A172 (cell line): ENCODE results near the gene PPP3CA. TPM values are rescaled to one million over a fixed set of nuclear protein-coding genes. Genes with fewer than 3 reads are reported as not detected.
"Not testable (repeated sequence)": the region's sequence is repeated elsewhere in the genome, so short reads cannot be mapped to it uniquely, and the experiment has no call there.

ENCODE experiments used
- DNase-seq: peaks from one replicate; pipeline ENCODE4 v3.0.0-alpha.2; 2015; ENCODE audit warnings: low spot score
- total RNA-seq: library from RNA; depleted of rRNA; stranded (reverse); fragments of >200 nt; shearing (Covaris generic); gene quantifications from 2 replicates; pipeline ENCODE4 v1.2.3, GENCODE V29; 2014

PPP3CA gene
- total RNA-seq, 1 experiment from 2014 or later: 40.6 TPM

DNA sequence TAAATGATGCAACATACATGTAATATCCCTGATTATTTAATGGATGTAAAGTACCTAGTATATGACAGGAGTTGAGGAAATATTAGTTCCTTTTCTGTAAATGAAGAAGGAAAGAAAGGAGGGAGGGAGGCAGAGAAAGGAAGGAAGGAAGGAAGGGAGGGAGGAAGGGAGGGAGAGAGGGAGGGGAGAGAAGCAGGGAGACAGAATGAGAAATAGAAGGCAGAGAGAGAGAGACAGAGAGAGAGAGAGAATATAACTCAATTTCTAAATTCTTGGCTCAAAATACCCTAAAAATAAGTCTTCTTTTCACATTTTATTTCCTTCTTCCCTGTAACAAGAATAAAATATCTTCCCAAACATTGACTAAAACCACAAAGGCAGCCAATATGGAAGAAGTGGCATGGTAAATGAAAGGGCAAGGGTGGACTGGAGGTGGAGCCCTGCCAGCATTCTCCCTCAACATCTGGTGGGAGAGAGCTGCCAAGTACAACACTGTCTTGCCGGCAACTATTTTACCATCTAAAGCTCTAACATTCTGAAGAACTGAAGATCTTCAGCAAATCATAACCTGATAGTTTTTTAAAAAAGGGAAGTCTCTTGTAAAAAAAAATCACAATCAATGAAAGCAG lies 245.1 kb downstream of the PPP3CA start:
- DNase-seq: peak; percentile 56

GRCh38 chr4:101101072-101101471 lies 246.3 kb downstream of the PPP3CA start:
- no peak for DNase-seq

GRCh38 chr4:101098666-101099400 lies 248.5 kb downstream of the PPP3CA start:
- DNase-seq: no peak

GRCh38 chr4:101092609-101093008 lies 254.7 kb downstream of the PPP3CA start:
- not testable (repeated sequence) for DNase-seq

DNA sequence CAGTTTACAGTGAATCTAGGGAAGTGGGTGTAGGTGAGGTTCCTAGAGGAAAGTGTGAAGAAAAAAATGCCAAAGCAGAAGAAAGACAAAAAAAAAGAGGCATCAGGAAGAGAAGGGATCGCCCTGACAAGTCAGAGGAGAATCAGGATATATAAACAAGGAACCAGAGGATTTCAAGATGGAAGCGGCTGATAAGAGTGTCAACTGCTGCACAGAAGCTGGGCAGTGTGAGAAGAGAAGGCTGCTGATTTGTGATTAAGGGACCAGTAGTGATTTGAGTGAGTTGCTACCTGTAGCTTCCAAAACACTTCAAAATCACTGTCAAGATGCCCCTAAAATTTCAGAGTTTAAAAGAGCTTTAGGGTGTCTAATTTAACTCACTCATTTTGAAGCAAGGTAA lies 258.2 kb downstream of the PPP3CA start:
- DNase-seq: no peak

- no peak for DNase-seq
Observed at GRCh38 chr4:101086801-101087586, 260.3 kb downstream of the PPP3CA start.

DNA sequence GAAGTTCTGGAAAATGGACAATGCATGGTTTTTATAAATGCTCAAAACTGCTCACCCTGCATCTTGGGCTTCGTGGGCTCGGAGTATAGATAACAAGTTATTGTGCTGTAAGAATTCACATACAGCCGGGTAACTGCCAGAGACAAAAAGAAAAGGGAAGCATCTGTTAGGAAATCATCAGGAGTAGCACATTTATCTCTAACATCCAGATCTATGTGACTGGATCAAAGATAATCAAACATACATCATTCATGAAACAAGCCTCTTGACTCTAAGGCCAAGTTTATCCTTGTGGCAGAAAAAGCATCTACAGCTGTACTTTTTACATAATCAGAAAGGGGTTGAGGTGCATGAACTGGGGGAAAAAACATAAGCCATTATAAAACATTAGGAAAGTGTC lies 264.2 kb downstream of the PPP3CA start:
- no peak for DNase-seq

- DNase-seq: no peak
Observed at GRCh38 chr4:101081695-101082369, 265.5 kb downstream of the PPP3CA start.

DNA sequence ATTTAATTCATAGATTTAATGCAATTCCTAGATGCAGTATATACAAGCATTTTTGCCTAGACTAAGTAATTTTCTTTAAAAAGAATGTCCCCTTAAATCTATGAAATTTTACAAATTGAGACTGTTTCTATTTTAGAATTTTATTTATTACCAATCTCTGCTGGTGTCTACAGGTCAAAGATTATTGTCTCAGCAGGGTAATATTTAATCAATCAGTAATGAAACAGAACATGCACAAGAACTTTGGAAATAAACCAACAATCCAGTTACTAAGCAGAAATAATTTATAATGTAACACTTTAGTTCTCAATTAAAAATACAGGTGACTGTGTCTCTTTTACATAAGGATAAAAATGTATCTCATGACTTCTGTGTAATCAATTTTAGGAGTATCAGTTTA lies 266.2 kb downstream of the PPP3CA start:
- no peak for DNase-seq

DNA sequence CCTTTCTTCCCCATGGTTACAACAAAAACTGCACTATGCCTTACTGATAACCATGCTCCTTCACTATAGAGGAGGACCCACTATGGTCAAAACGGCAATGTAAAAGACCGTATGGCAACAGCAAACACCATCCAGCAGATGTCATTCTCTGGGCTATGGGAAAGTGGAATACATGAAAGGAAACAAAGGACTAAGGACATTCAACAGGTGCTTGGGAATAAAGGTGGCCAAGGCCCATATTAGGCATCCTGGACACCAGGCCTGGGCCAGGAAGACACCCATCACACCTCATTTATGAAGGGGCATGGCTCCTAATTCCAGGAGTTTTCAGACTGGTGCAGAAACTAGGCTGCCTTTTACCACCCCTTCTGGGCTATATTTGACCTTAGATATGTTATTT lies 268.4 kb downstream of the PPP3CA start:
- DNase-seq: no peak

GRCh38 chr4:101076032-101076431 lies 271.3 kb downstream of the PPP3CA start:
- DNase-seq: no peak

DNA sequence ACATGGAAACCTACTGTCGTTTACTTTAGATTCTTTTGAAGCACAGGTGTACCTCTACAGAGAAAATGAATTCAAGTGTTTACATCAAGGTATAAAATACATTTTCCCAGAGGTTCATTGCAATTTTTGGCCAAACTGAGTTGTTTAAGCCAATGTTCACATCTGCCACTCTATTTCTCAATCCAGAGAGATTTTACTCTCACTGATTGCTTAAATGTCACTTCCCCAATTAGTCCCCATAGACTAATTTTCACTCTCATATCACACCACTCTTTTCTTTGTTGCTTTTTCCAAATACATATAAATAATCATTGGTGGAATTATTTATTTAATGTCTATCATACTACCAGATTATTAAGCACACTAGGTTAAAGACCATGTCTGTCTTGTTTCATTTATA lies 271.8 kb downstream of the PPP3CA start:
- no peak for DNase-seq

- no peak for DNase-seq
Observed at GRCh38 chr4:101074326-101074725, 273.0 kb downstream of the PPP3CA start.

DNA sequence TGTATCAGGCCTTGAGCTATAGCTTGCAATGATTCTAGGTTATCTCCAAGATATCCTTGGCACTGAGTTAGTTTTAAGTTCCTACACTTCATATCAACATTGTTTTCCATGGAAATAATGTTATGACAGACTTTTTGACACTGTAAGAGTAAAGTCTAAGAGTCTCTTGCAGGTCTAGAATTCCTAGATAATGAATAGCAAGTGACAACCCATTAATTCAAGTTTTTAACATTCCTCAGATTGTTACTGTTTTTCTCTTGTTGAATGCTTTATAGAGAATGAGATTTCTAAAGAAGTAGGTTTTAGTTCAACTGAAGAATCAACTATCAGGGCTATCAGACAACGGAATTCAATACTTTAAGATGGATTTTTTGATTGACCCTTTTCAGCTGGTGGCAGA lies 276.1 kb downstream of the PPP3CA start:
- no peak for DNase-seq

DNA sequence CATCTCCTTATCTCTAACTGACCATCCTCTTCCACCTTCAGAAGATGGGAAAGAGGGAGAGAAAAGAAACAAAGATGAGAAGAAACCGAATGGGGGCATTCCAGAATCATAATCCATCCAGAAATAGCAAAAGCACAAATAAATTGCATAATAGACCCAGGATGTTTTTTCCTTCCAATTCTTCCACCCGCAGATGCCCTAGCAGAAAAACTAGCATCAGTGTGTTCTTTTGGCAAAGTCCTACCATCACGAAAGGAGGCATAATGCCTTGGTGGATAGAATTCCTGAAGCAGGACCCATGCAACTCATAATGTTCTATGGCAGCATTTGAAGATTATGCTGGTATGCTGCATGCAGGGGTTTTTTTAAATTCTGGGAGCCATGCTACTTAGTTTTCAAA lies 279.2 kb downstream of the PPP3CA start:
- no peak for DNase-seq

- no peak for DNase-seq
Observed at GRCh38 chr4:101067383-101067782, 279.9 kb downstream of the PPP3CA start.

DNA sequence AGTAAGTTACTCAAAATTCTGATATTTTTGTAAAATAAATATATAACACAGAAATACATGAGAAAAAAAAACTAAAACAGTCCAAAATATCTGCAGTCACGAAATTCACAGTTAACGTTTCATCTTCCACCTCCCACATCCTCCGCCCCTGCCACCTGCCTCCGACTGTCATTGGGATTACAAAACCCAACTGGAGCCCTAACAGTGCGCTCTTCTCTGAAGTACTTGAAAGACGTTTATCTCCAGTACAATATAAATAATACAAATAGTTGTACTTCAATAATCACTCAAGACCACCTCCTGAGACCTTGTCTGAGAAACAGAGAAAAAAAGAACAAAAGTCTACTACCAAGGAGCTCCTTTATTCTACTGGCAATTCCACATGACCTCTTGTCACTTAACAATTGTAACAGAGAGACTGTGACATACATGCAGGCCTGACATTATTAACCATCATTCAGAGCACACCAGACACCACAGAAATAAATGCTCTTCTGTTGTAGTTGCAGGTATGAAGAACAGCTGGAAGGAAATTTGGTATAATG lies 280.6 kb downstream of the PPP3CA start:
- no peak for DNase-seq

GRCh38 chr4:101065935-101066485 lies 281.3 kb downstream of the PPP3CA start:
- DNase-seq: no peak

- DNase-seq: no peak
Observed at GRCh38 chr4:101065346-101065745, 282.0 kb downstream of the PPP3CA start.

DNA sequence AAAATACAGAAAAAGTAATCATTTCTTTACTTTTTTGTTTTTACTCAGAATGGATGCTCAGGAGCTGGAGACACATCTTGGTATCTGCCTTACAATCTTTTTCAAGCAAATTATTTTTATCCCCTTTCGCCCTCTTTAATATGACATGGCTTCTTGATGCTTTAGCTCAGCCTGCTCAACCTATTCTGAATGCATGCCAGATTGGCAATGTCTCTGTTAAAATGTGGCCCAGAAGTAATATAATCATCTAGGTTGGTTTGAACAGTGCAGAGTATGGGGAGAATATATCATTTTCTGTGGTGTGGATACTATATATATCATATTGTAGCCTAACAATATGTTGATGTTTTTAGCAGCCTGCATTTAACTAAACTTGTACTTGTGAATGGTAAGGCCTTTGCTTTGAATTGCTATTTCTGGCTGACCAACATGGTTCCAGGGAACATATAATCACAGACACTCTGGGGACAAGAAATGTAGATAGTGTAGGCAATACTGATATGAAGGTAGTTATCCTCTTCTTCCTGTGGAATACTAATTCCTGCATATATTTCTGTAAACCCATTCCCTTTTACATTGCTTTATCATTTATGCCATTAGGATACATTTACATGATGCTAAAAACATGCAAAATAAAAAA lies 282.7 kb downstream of the PPP3CA start:
- no peak for DNase-seq

DNA sequence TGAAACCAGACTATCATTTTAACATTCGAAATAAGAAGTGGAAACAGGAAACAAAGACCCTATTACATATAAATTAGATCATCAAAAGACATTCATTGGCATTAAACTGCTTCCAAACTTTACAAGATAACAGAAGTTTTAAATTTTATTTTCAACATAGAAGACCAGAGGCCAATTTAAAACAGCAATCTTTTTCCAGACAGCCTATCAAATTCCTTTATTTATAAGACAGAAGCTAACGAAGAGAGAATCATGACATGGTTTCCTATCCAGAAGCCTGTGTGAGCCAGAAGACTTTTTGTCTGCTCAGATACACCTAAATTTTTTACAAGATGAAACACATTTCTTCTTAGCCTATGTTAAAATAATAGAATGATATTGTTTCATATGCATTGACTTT lies 291.9 kb downstream of the PPP3CA start:
- DNase-seq: no peak
